Karpas-422 (cell line): Measurements from ENCODE around the gene ITPK1. TPM values are rescaled to one million over a fixed set of nuclear protein-coding genes. Genes with fewer than 3 reads are reported as not detected.

Source experiments
- DNase-seq: peaks from one replicate; pipeline ENCODE4 v3.0.0-alpha.2; 2015
- H2AFZ ChIP-seq: fragments of 200-600 bp; sonication (generic); 2 replicates; pipeline ENCODE4 v1.6.1; 2014; ENCODE audit warnings: antibody characterized with exemption, low read length, mixed read lengths
- H3K27ac ChIP-seq: fragments of 200-600 bp; sonication (generic); 2 replicates; pipeline ENCODE4 v1.5.1; 2014; ENCODE audit warnings: mild to moderate bottlenecking, low read length, moderate library complexity
- H3K27me3 ChIP-seq: fragments of 200-600 bp; sonication (generic); 2 replicates; pipeline ENCODE4 v1.6.1; 2014; ENCODE audit warnings: low read length, mixed read lengths
- H3K36me3 ChIP-seq: fragments of 200-600 bp; sonication (generic); 2 replicates; pipeline ENCODE4 v1.6.1; 2014; ENCODE audit warnings: low read length, mixed read lengths; ENCODE audit not compliant: insufficient read depth
- H3K4me1 ChIP-seq: fragments of 200-600 bp; sonication (generic); 2 replicates; pipeline ENCODE4 v1.6.1; 2014; ENCODE audit warnings: mild to moderate bottlenecking, low read length, mixed read lengths
- H3K4me2 ChIP-seq: fragments of 200-600 bp; sonication (generic); 2 replicates; pipeline ENCODE4 v1.6.1; 2014; ENCODE audit warnings: low read length, low read depth, mild to moderate bottlenecking; ENCODE audit not compliant: poor library complexity, severe bottlenecking
- H3K4me3 ChIP-seq: fragments of 200-600 bp; sonication (generic); 2 replicates; pipeline ENCODE4 v1.5.1; 2014; ENCODE audit warnings: mild to moderate bottlenecking, antibody characterized with exemption, low read length, mixed read lengths
- H3K79me2 ChIP-seq: fragments of 200-600 bp; sonication (generic); 2 replicates; pipeline ENCODE4 v1.6.1; 2014; ENCODE audit warnings: mild to moderate bottlenecking, low read length, mixed read lengths
- H3K9ac ChIP-seq: fragments of 200-600 bp; sonication (generic); 2 replicates; pipeline ENCODE4 v1.6.0; 2014; ENCODE audit warnings: low read length
- H3K9me2 ChIP-seq: fragments of 200-600 bp; sonication (generic), shearing (Covaris generic); replicated peaks from 2 replicates; pipeline ENCODE4 v1.6.0; 2014; ENCODE audit warnings: mild to moderate bottlenecking, low read length, moderate library complexity; ENCODE audit not compliant: insufficient read depth
- H3K9me3 ChIP-seq: fragments of 300-700, 200-600 bp; sonication (generic); 2 replicates; pipeline ENCODE4 v1.6.1; 2014; ENCODE audit warnings: low read length, mixed read lengths
- H4K20me1 ChIP-seq: fragments of 200-600 bp; sonication (generic); 2 replicates; pipeline ENCODE4 v1.6.1; 2014; ENCODE audit warnings: mild to moderate bottlenecking, antibody characterized with exemption, low read length, low read depth; ENCODE audit not compliant: insufficient read depth
- total RNA-seq: library from RNA; depleted of rRNA; stranded (reverse); fragments of >200 nt; shearing (Covaris generic); gene quantifications from 2 replicates; pipeline ENCODE4 v1.2.3, GENCODE V29; 2014; ENCODE audit warnings: low replicate concordance; rRNA removed

The ITPK1 gene
- total RNA-seq, 1 experiment from 2014 or later = 6.3 TPM

- Histone ChIP-seq H3K27ac (no peak overlapping the region), H3K4me1 (no peaks in the 10 kb centered on the region), H3K9ac (no peak overlapping the region), H3K79me2 (no peaks in the 10 kb centered on the region), H3K4me2 (no peak overlapping the region), H3K27me3 (peaks cover 6% of the 10 kb centered on the region; the same call in 1 of the 2 replicates), H3K4me3 (no peak overlapping the region), H3K36me3 (no peaks in the 10 kb centered on the region), H2AFZ (no peak overlapping the region), H3K9me2 (no peaks in the 10 kb centered on the region), H3K9me3 (peaks cover 7% of the 10 kb centered on the region; the same call in 1 of the 2 replicates), H4K20me1 (no peaks in the 10 kb centered on the region)
- DNase-seq = no peak
Observed at GRCh38 chr14:92888896-92889295, 226.8 kb downstream of the ITPK1 start.

GRCh38 chr14:92887157-92887556 lies 228.6 kb downstream of the ITPK1 start:
- H3K9me3 ChIP-seq = no peaks in the 10 kb centered on the region
- no peak overlapping the region for H3K4me3 ChIP-seq
- H3K36me3 ChIP-seq = no peaks in the 10 kb centered on the region
- no peaks in the 10 kb centered on the region for H3K9me2 ChIP-seq
- H3K4me2 ChIP-seq = no peak overlapping the region
- H3K4me1 ChIP-seq = no peaks in the 10 kb centered on the region
- no peak overlapping the region for H3K27ac ChIP-seq
- H2AFZ ChIP-seq = no peak overlapping the region
- no peaks in the 10 kb centered on the region; the same call in 1 of the 2 replicates for H3K27me3 ChIP-seq
- no peak for DNase-seq
- no peaks in the 10 kb centered on the region for H3K79me2 ChIP-seq
- no peak overlapping the region for H3K9ac ChIP-seq
- H4K20me1 ChIP-seq = no peaks in the 10 kb centered on the region

Other genes starting within 250 kb of the ITPK1 start
- gene CHGA, start 192.8 kb downstream of the ITPK1 start, total RNA-seq = not detected in 2 replicates
- gene MOAP1, start 69.0 kb upstream of the ITPK1 start, total RNA-seq = 50.8 and 79.2 TPM in 2 replicates
- gene LYSET, start 69.4 kb upstream of the ITPK1 start, total RNA-seq = 21.1 and 35.7 TPM in 2 replicates
- 40.6 and 60.3 TPM in 2 replicates for gene GON7, start 91.1 kb upstream of the ITPK1 start, total RNA-seq
- 41.0 and 74.8 TPM in 2 replicates for gene UBR7, start 91.3 kb upstream of the ITPK1 start, total RNA-seq
- 14.3 and 27.4 TPM in 2 replicates for gene BTBD7, start 217.1 kb upstream of the ITPK1 start, total RNA-seq
- not detected in 2 replicates for gene COX8C, start 231.3 kb upstream of the ITPK1 start, total RNA-seq